ENCODE measurements around the gene LSM14B. TPM values are rescaled to one million over a fixed set of nuclear protein-coding genes. Genes with fewer than 3 reads are reported as not detected.
"Not testable (repeated sequence)": the region's sequence is repeated elsewhere in the genome, so short reads cannot be mapped to it uniquely, and the experiment has no call there.

Gene LSM14B
- total RNA-seq, 1 experiment from 2014 or later = 86.4 TPM

GRCh38 chr20:62142252-62143080 lies 20.2 kb downstream of the LSM14B start:
- in situ Hi-C loops (cut with HindIII; ENCODE audit: low sequenced_read_pairs) = no loop called here
- no peak for DNase-seq (ENCODE audit: low spot score)

GRCh38 chr20:62143081-62143956 lies 21.0 kb downstream of the LSM14B start, which contains the start of the genes PSMA7 and SS18L1:
Gene PSMA7, minus strand, starts transcription at chr20:62143394. Its CDS starts 91 bp downstream, at chr20:62143303.
Gene SS18L1, plus strand, starts transcription at chr20:62143769. Its CDS starts 52 bp downstream, at chr20:62143821.
- in situ Hi-C loops (cut with HindIII; ENCODE audit: low sequenced_read_pairs) = no loop called here
- peak; percentile 85 for DNase-seq (ENCODE audit: low spot score)

DNA sequence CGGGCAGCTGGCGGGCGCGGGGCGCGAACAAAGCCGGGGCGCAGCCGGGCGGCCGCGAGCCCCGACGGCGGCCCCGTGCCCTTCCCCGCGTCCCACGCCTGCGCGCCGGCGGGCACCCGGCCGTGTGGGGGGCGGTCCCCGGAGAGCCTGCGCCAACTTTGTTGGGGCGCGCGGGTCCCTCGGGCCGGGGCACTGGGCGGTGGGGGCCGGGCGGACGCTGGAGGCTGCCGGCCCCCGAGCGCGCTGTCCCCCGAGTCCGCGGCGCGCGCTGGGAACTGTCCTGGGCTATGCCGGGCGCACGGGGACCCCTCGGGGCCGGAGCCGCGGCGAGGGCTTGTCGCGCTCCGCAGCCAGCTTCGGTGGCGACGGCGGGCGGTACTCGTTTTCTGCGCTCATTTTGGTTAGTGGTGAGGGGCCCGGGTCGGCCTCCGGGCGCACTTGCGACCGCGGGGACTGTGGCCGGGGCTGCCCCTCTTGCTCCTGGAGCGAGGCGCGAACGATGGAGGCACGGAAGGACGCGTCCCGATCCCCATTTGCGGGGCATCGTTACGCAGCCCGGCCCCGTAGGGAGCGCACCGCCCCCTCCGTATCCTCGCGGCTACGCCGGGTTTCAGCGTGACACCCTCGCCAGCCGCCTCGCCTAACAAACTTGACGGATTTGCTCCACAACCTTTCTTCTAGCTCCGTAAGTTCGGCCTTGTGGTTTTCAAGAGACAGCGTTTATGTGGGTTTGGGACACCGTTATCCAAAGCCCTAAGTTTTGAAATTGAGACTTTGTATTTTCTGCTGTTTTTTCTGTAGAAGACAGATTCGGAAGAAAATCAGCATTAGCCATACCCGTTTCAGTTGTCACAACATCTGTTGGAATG lies 21.9 kb downstream of the LSM14B start:
- in situ Hi-C loops (cut with HindIII; ENCODE audit: low sequenced_read_pairs) = no loop called here
- DNase-seq (ENCODE audit: low spot score) = no peak

GRCh38 chr20:62145688-62146018 lies 23.4 kb downstream of the LSM14B start:
- in situ Hi-C loops (cut with HindIII; ENCODE audit: low sequenced_read_pairs) = no loop called here
- no peak for DNase-seq (ENCODE audit: low spot score)

GRCh38 chr20:62146019-62146755 lies 23.9 kb downstream of the LSM14B start:
- in situ Hi-C loops (cut with HindIII; ENCODE audit: low sequenced_read_pairs) = no loop called here
- DNase-seq (ENCODE audit: low spot score) = no peak

GRCh38 chr20:62147125-62147524 lies 24.9 kb downstream of the LSM14B start:
- DNase-seq (ENCODE audit: low spot score) = no peak
- in situ Hi-C loops (cut with HindIII; ENCODE audit: low sequenced_read_pairs) = no loop called here

DNA sequence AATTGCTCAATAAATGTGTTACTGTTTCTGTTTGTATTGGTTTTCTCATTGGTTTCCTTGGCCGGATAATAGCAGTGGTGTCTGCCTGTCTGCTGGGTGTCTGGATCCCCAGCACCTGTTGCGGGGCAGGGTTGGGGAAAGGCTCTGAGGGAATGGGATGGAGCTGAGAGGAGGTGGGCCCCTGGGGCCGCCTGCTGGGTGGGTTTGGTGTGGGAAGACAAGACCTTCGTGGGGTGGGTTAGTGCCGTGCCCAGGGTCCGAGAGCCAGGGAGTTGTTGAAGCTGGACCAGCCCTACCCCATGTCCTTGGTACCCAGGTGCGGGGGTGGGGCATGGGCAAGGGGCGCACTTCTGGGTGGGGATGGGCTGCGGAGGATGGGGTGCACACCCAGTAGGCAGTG lies 25.3 kb downstream of the LSM14B start:
- in situ Hi-C loops (cut with HindIII; ENCODE audit: low sequenced_read_pairs) = no loop called here
- DNase-seq (ENCODE audit: low spot score) = no peak

DNA sequence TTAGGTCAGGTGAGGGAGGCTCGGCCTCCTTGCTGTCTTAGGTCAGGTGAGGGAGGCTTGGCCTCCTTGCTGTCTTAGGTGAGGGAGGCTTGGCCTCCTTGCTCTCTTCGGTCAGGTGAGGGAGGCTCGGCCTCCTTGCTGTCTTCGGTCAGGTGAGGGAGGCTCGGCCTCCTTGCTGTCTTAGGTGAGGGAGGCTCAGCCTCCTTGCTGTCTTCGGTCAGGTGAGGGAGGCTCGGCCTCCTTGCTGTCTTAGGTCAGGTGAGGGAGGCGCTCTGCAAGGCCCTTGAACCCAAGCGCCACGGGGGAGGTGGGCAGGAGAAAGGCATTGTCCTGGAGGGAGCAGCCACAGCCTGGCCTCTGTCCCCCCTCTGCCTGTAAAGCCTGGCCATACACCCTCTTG lies 26.1 kb downstream of the LSM14B start:
- in situ Hi-C loops (cut with HindIII; ENCODE audit: low sequenced_read_pairs); DNase-seq (ENCODE audit: low spot score): not testable (repeated sequence)

- peak; percentile 47 for DNase-seq (ENCODE audit: low spot score)
- in situ Hi-C loops (cut with HindIII; ENCODE audit: low sequenced_read_pairs) = no loop called here
Observed at GRCh38 chr20:62148908-62149314, 26.6 kb downstream of the LSM14B start.

DNA sequence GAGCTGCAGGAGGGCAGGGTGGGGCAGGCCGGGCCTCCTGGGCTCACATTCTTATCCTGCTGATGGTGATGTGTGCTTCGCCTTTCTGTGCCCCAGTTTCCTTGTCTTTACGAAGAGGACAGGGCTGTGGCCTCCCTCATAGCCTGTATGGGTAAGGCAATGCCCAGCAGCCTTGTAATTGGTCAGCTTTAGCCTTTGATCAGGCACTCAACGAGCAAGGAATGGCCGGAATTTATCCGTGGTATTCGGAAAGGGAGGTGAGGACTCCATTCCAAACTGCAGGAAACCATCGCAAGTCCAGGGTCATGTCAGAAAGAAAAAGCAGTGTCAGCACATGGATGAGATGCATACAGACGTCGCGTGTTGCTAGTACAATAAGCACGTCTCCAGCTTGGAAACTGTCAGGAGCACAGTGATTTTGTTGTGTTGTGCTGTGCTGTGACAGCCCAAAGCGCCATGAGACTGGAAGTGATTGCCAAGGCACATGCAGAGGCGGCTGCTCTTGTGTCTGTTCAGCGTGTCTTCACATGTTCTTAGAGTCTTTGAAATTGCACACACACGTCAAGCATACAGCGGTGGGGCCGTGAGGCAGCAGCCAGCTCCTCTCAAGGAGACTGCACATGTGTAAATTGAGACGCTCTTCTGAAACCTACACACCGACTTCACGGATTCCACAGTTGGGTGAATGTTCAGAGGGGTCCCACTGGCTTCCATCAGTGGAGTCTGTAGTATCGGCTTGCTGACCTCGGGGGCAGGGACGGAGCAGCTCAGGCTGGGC lies 27.4 kb downstream of the LSM14B start:
- peak; percentile 61 for DNase-seq (ENCODE audit: low spot score)
- in situ Hi-C loops (cut with HindIII; ENCODE audit: low sequenced_read_pairs) = no loop called here

DNA sequence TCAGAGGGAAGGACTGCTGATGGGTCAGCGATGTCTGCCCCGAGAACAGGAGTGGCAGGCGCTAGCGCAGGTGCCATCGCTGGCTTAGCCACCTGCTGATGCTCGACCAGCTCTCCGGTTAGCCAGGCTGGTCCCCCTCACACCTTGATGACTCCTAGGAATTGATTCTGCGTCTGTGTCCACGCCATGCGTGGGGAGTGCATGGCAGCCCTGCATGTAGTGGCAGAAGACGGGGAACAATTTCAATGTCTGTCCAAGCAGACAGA lies 28.0 kb downstream of the LSM14B start:
- in situ Hi-C loops (cut with HindIII; ENCODE audit: low sequenced_read_pairs) = no loop called here
- DNase-seq (ENCODE audit: low spot score) = no peak

DNA sequence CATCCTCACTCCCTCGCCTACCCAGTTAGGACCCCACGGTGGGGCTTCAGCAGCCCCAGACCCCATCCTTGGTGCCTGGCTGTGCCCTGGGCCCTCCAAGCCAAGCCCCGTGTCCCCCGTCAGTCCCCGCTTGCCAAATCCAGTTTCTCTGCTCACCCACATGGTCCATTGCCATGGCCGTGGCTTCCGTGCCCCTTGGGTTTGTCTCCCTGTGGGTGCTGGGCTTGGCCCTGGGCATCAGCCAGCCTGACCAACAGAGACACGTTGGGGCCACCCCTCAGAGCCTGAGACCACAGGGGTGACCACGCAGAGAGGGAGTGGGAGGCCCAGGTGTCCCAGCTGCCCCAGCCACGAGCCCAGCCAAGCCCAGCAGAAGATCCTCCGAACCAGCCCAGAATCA lies 28.9 kb downstream of the LSM14B start:
- in situ Hi-C loops (cut with HindIII; ENCODE audit: low sequenced_read_pairs) = no loop called here

DNA sequence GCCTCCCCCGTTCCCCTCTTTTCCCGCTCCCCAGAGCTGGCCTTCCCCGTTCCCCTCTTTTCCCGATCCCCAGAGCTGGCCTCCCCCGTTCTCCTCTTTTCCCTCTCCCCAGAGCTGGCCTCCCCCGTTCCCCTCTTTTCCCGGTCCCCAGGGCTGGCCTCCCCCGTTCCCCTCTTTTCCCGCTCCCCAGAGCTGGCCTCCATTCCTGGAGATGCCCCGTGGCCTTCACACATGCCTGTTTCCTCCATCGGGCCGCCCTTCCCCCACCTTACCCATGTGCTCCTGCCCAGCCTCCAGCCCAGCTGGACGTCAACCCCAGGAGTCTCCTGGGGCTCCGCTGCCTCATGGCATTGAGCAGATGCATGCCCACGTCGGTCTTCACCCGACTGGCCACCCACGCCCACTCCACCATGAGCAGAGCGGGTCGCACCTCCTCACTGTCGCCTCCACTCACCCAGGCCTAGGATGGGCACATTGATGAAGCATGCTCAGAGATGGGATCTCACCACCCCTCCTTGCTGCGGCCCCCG lies 29.6 kb downstream of the LSM14B start:
- in situ Hi-C loops (cut with HindIII; ENCODE audit: low sequenced_read_pairs) = no loop called here
- no peak for DNase-seq (ENCODE audit: low spot score)

More for the DNA sequence above, 28.9 kb downstream of the LSM14B start:
- no peak for DNase-seq (ENCODE audit: low spot score)

GRCh38 chr20:62155428-62156253 lies 33.4 kb downstream of the LSM14B start:
- in situ Hi-C loops (cut with HindIII; ENCODE audit: low sequenced_read_pairs) = no loop called here
- DNase-seq (ENCODE audit: low spot score) = peak; percentile 49

DNA sequence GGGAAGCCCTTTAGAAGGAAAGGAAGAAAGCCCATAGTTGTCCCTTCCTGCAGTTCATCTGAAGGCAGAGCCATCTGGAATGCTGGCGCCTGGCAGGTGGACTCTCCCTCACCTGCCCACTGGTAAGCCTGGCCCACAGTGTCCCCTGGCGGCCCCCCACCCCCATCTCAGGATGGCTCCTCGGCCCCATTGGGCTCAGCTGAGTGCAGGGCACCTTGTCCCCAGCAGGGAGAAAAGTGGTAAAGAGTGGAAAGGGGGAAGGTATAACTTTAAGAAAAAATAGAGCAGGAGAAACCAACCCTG lies 33.9 kb downstream of the LSM14B start:
- in situ Hi-C loops (cut with HindIII; ENCODE audit: low sequenced_read_pairs) = no loop called here
- DNase-seq (ENCODE audit: low spot score) = no peak

- DNase-seq (ENCODE audit: low spot score) = peak; percentile 78
- in situ Hi-C loops (cut with HindIII; ENCODE audit: low sequenced_read_pairs) = no loop called here
Observed at GRCh38 chr20:62156592-62157386, 34.5 kb downstream of the LSM14B start.

All from G401 (cell line).